ENCODE results near the gene TNMD.

- TF ChIP-seq CTCF (IDR thresholded peaks at IDR 0.05; ENCODE audit: low read depth, low read length) (peak; percentile 30), MAX (IDR thresholded peaks at IDR 0.05; ENCODE audit: low read depth, low read length) (no peak)
Observed at GRCh38 chrX:100615005-100615404, 30.3 kb downstream of the TNMD start.
